Urinary bladder (tissue), 4 donors: ENCODE results near the gene ROR1. TPM values are rescaled to one million over a fixed set of nuclear protein-coding genes. Genes with fewer than 3 reads are reported as not detected.

Experiments
- DNase-seq: peaks from one replicate; pipeline ENCODE4 v3.0.0-alpha.2; 2015; ENCODE audit errors: extremely low spot score
- H3K27ac ChIP-seq: one replicate; pipeline ENCODE4 v1.5.1; 2013; ENCODE audit warnings: low read depth, mild to moderate bottlenecking, moderate library complexity
- H3K36me3 ChIP-seq: one replicate; pipeline ENCODE4 v1.6.1; 2013; ENCODE audit warnings: mild to moderate bottlenecking, moderate library complexity; ENCODE audit not compliant: insufficient read depth
- H3K4me1 ChIP-seq: one replicate; pipeline ENCODE4 v1.6.1; 2013; ENCODE audit warnings: mild to moderate bottlenecking, moderate library complexity; ENCODE audit not compliant: insufficient read depth
- H3K4me3 ChIP-seq: one replicate; pipeline ENCODE4 v1.5.1; 2013; ENCODE audit warnings: low read depth, low read length
- whole genome bisulfite sequencing: extraction: QIAGEN DNeasy Blood & Tissue Kit; methylation state at CpG from one replicate; pipeline ENCODE4 v1.1.7; 2013; 5-methylcytosine and 5-hydroxymethylcytosine counted together
- polyA plus RNA-seq: library from polyadenylated mRNA; stranded (reverse); fragments of 200-250 nt; gene quantifications from one replicate; pipeline ENCODE4 v1.2.3, GENCODE V29; 2013
- total RNA-seq: library from RNA; depleted of rRNA; stranded (reverse); fragments of >200 nt; gene quantifications from one replicate; pipeline ENCODE4 v1.2.3, GENCODE V29; 2014
- donor health status: healthy with polysubstance abuse.
- donor health status: healthy.

Gene ROR1
- total and polyA plus RNA-seq, 2 donors: 5.9 to 33.2 TPM

DNA sequence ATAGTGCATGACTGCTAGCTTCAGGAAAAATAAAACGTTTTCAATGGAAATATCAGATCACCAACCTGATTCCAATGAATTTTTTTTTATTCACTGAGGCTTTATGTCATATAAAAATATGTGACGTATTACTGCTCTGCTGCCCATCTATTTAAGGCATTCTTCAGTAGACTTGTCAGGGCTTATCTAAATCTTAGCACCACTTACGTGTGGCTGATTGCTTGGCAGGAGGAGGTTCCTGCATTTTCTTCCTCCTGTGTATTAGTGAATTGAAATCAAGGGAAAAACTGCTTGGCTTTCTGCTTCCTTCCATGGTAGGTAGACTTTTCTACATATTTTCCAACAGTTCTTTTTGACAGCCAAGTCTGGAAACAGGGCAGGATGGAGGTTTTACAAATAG is 80.3 kb downstream of the ROR1 start:
- WGBS: 61% methylated on average over 3 of the region's 3 CpGs
- Histone ChIP-seq H3K36me3 (no peaks in the 10 kb centered on the region), H3K4me3 (no peak overlapping the region), H3K4me1 (no peaks in the 10 kb centered on the region), H3K27ac (no peak overlapping the region)
- no peak for DNase-seq

DNA sequence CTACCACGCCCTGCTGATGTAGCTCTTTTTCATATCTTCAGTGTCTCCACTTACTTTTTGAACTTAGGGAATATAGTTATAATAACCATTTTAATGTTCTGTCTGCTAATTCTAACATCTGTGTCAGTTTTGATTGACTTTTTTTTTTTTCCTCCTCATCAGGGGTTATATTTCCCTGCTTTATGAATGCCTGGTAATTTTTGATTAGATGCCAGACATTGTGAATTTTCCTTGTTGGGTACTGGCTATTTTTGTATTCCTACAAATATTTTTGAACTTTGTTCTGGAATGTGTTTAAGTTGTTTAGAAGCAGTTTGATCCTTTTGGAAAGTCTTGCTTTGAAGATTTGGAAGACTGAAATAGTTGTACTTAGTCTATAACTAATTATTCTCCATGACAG is 82.1 kb downstream of the ROR1 start:
- H3K27ac ChIP-seq: no peak overlapping the region
- 100% methylated on average over 1 of the region's 1 CpG for WGBS

DNA sequence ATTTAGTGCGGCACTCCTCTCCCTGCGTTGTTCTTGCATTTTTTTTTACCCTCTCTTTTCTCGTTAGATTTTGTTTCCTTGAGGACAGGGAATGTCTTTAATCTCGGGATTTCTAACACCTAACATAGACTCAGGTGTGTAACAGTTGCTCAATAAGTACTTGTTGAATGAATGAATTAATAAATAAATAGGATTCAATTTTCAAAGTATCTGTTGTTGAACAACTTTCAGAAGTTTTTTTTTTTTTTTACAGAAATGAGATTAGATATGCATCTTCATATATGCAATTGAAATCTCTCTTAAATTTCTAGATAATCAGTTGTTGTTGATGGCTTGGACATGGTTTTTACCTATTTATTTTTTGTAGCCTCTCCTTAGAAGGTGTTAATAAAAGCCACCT is 83.1 kb downstream of the ROR1 start:
- Histone ChIP-seq H3K27ac (no peak overlapping the region), H3K36me3 (no peaks in the 10 kb centered on the region), H3K4me1 (no peaks in the 10 kb centered on the region), H3K4me3 (no peak overlapping the region)
- DNase-seq: no peak
- WGBS: 95% methylated on average over 4 of the region's 4 CpGs

More for the DNA sequence above, 82.1 kb downstream of the ROR1 start:
- Histone ChIP-seq H3K4me1 (no peaks in the 10 kb centered on the region), H3K36me3 (no peaks in the 10 kb centered on the region), H3K4me3 (no peak overlapping the region)
- no peak for DNase-seq

DNA sequence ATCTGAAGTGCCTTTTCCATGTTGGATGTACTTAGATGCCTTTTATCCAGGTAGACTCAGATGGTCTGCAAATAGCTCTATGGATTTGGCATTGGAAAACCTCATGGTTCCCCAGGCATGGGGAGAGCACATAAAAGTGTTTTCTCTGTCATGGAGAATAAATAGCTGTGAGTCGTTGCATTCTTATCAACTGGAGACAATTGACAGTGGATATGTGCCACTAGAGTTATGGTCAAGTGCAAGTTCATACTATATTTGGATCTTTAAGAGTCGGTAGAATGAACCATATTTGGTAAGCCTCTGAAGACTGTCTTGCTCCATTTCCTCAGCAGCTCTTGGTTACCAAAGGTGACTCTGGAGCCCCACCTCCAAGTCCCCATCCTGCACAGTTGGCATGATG is 83.7 kb downstream of the ROR1 start:
- Histone ChIP-seq H3K27ac (no peak overlapping the region), H3K4me3 (no peak overlapping the region), H3K36me3 (no peaks in the 10 kb centered on the region), H3K4me1 (no peaks in the 10 kb centered on the region)
- WGBS: 74% methylated on average over 2 of the region's 2 CpGs
- DNase-seq: no peak

DNA sequence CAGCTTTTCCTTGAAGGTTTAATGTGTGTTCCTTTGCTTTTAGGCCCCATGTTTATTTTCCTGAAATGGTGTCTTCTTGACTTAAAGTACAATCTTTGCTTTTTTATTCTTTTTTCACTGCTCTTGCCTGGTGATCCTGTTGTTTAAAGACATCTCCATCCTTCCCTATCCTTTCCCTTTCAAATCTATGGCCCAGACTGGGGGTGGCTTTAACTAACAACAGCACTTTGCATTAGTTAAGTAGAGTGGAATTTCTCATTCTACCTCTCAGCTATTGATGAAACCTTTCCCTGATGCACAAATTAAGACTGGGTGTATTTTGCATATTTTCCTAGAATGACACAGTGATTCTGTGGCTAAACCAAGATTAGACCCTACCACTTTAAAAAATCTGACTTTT is 84.3 kb downstream of the ROR1 start:
- Histone ChIP-seq H3K4me3 (no peak overlapping the region), H3K27ac (no peak overlapping the region), H3K4me1 (no peaks in the 10 kb centered on the region), H3K36me3 (no peaks in the 10 kb centered on the region)
- no peak for DNase-seq

DNA sequence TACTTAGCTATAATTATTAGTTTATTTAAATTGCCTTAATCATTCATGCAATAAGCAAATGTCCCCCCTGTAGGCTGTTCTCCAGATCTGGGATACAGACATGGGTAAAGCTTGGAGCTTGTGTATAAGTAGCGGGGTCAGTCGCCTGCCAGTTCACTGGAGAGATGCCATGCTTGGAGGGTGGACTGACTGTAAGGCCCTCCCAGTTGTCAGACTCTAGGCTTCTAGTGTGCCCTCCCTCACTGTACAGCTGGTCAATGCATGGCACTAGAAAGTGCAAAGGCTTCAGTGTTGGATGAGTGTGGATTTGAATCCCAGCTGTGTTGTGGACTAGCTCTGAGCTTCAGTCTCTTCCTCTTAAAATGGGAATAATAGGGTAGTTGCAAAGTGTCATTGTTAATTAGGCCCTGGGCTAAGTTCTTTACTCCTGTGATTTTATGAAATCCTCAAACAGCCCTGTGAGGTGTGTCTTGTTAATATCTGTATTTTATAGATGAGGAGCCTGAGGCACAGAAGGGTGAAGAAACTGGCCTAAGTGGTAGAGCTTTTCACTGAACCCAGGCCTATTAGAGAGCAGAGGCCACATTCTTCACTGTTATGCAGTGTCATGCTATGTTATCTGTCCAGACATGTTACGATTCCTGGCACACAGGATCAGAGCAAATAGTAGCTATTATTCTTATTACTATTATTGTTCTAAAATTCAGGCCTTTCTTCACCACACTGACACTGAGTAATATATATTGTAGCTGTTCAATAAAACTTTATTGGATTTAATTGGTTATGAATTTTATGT is 85.9 kb downstream of the ROR1 start:
- WGBS: 93% methylated on average over 3 of the region's 3 CpGs

DNA sequence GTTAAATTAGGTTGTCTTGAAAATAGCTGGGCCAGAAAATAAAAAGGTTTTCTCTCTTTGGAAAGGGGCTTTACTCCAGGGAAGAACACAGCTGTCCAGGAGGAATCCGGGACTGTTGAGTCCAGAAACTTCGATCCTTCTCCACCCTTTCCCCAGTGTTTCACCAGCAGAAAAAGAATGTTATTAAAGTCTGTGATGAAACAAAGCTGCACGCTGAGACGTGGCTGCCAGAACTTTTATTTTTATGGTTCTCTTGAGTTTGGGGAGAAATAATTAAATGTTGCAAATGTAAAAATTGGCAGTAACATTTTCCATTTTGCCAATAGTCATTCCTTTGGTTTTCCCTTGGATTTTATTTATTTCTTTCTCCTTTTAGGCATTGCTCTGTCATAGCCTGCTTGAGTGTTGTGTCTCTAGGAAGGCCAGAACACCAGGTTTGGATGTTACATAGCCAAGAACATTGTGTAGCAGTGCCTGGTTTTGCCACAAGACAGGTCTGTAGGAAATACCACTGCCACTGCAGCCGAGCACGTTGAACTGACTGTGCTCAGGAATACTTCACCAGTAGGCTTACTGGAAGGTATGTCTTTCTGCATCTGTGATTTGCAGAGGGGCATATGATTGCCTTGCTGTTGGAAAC is 87.4 kb downstream of the ROR1 start:
- DNase-seq: peak; percentile 54
- Histone ChIP-seq H3K36me3 (no peaks in the 10 kb centered on the region), H3K4me1 (no peaks in the 10 kb centered on the region), H3K4me3 (no peak overlapping the region), H3K27ac (no peak overlapping the region)
- 54% methylated on average over 6 of the region's 6 CpGs for WGBS

More for the DNA sequence above, 85.9 kb downstream of the ROR1 start:
- DNase-seq: no peak
- Histone ChIP-seq H3K4me3 (no peak overlapping the region), H3K36me3 (no peaks in the 10 kb centered on the region), H3K4me1 (no peaks in the 10 kb centered on the region), H3K27ac (no peak overlapping the region)

DNA sequence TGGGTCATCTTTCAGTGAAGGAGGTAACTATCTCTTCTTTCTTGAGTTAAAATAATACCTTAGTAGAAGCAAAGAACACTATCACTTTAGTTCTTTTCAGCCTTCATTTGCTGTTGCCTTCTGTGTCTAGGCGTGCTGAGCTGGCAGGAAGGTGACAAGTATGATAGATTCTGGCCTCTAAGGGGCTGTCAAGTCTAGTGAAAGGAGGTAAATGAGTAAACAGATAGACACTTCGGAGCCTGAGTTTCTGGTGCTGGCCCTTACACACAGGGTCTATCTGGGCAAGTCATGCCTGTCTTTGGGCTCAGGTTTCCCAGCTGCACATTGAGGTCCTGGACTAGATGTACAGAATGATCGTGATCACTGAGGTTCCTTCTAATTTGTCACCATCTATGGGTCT is 89.3 kb downstream of the ROR1 start:
- WGBS: 92% methylated on average over 3 of the region's 3 CpGs
- H3K4me1 ChIP-seq: no peaks in the 10 kb centered on the region
- H3K27ac ChIP-seq: no peak overlapping the region
- no peak for DNase-seq
- H3K4me3 ChIP-seq: no peak overlapping the region
- H3K36me3 ChIP-seq: no peaks in the 10 kb centered on the region

DNA sequence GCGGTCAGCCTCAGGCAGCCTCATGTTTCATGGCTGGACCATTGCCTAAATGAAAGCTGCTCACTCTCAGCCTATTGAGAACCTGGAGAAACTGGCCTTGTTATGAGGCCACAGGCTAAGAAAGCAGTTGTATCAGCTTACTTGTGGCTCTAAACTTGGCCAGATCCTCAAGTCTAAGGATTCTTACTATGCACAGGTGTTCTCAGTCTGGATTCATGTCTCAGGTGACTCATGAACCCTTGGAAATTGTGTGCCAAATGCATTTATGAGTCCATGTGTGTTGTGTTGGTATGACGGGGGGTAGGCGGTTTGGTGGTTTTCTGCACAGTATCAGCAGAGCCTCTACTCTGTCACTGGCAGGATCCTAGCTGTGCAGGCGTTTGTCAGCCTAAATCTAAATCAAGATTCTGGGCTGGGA is 90.4 kb downstream of the ROR1 start:
- no peaks in the 10 kb centered on the region for H3K36me3 ChIP-seq
- 80% methylated on average over 4 of the region's 4 CpGs for WGBS
- H3K27ac ChIP-seq: no peak overlapping the region
- H3K4me3 ChIP-seq: no peak overlapping the region
- DNase-seq: no peak
- no peaks in the 10 kb centered on the region for H3K4me1 ChIP-seq

DNA sequence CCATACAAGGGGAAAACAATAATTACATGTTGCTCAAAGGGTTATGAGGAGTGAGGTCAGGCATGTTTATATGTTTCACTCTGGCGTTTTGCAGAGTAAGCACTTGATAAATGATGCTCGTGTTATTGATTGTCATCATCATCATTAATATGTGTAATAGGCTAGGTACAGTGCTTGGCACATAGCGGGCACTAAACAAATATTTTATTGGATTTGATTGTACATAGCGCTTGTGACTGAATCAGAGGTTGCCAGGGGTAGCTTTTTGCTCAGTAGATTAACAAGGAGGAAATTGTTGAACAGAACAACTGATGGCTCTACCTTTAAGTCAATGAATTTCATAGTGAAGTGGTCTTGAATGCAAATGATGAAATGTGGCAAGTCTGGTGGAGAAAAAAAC is 91.7 kb downstream of the ROR1 start:
- Histone ChIP-seq H3K4me3 (no peak overlapping the region), H3K27ac (no peak overlapping the region), H3K36me3 (no peaks in the 10 kb centered on the region), H3K4me1 (no peaks in the 10 kb centered on the region)
- 92% methylated on average over 4 of the region's 4 CpGs for WGBS
- no peak for DNase-seq

DNA sequence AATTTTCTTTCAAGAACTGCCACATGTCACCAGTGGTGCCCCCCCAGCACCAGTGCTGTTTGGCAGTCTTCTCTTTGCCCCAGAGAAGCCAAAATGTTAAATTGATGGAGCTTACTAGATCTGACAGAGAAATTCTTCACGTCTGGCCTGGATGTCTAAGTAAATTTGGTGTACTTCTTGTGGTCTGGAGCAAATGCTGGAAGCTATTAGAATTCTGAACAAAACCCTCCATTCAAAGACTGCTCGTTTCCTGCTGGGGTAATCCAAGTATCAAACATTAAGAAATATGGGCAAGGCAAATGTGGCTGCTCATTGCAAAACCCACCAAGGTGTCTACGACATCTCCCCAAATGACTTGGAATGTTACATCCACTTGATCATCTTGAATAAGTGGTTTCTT is 92.3 kb downstream of the ROR1 start:
- WGBS: 87% methylated on average over 3 of the region's 3 CpGs
- Histone ChIP-seq H3K4me1 (no peaks in the 10 kb centered on the region), H3K4me3 (no peak overlapping the region), H3K27ac (no peak overlapping the region), H3K36me3 (no peaks in the 10 kb centered on the region)
- no peak for DNase-seq

DNA sequence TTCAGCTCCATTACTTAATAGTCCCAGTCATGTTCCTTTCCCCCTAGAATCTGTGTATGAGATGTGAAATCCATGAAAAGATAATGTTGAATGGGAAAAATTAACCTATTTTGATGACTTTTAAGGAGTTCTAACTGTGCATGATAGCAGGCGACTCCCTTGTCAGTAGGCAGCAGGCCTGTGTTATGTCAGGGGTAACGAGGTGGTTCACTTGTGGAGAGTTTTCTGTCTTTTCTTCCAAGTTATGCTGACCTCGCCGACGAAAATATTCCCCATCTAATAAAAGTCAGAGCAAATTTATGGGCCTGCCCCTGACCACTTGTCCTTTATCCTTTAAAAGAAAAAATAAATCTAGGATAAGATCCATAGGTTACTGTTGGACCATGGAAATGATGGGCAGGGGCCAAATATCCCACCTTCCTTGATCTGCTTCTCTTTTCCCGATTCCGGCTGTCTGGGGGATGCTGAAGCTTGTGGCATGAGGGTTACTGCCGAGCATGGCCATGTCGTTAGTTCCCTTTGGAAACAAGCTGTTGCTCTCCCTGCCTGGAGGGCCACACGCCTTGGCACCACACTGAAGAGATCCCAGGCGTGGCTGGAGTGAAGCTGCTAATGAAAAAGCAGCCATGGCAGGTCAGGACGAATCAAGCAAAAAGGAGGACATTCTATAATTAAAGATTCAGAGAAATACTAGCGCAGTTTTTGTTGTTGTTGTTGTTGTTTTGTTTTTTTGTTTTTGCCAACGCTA is 93.8 kb downstream of the ROR1 start:
- no peaks in the 10 kb centered on the region for H3K4me1 ChIP-seq
- WGBS: 51% methylated on average over 14 of the region's 14 CpGs
- DNase-seq: peak; percentile 36
- no peak overlapping the region for H3K27ac ChIP-seq
- no peaks in the 10 kb centered on the region for H3K36me3 ChIP-seq
- no peak overlapping the region for H3K4me3 ChIP-seq

DNA sequence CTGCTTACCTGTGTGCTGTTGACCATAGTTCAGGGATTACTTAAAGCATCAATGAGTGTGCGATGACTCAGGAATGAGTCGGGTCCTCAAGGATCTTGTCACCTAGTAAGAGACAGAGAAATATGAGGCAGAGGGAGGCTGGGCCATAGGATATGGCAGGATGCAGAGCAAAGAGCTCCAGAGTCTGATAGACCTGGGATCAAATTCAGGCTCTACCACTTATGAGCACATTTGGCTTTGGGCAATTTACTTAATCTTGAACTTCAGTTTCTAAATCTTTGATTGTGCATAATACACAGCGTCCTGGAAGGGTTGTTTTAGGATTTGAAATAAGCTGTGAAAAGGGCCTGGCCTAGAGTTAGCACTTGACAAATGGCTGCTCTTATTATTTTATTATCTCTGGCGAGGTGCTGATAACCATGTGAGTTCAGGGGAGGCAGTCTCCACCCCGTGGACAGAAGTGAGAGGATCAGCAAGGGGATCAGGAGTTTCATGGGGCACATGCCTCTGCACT is 94.5 kb downstream of the ROR1 start:
- WGBS: 61% methylated on average over 5 of the region's 5 CpGs
- Histone ChIP-seq H3K4me3 (no peak overlapping the region), H3K4me1 (no peaks in the 10 kb centered on the region), H3K27ac (no peak overlapping the region), H3K36me3 (no peaks in the 10 kb centered on the region)
- no peak for DNase-seq

DNA sequence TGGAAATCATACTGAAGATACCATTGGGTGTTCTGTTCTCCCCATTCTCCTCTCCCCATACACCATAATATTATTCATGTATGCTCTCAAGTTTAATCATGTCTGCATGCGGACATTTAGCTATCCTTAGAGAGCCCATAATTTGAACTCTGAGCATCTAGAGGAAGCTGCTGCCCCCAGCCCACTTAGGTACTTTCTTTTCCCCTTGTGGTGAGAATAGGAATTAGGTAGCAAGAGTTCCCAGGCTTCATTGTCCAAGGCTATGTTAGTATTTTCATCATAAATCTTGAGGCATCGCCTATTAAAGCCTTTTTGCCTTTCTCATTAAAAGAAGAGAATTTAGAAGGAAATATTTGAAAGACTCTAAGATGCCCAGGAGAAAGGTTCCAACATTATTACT is 96.3 kb downstream of the ROR1 start:
- no peak for DNase-seq
- Histone ChIP-seq H3K36me3 (no peaks in the 10 kb centered on the region), H3K27ac (no peak overlapping the region), H3K4me3 (no peak overlapping the region), H3K4me1 (no peaks in the 10 kb centered on the region)
- WGBS: 97% methylated on average over 2 of the region's 2 CpGs
